GM12891 (cell line): Measurements from ENCODE around the gene ADNP.

Experiments
- DNase-seq: peaks from one replicate; pipeline ENCODE4 v3.0.0; 2011; ENCODE audit warnings: low spot score; ENCODE audit not compliant: insufficient read length
- FAIRE-seq: peaks from 2 replicates; lab custom pipeline; 2011; peaks lifted over from hg19 to GRCh38; lab: Jason Lieb, UNC
- PAX5 ChIP-seq: IDR thresholded peaks from 2 replicates; pipeline ENCODE4 v1.6.1; 2011; ENCODE audit warnings: low read length, moderate library complexity, mild to moderate bottlenecking; ENCODE audit not compliant: insufficient read depth, severe bottlenecking
- POLR2A ChIP-seq: IDR thresholded peaks from 2 replicates; pipeline ENCODE4 v1.6.1; 2011; ENCODE audit warnings: low read depth, low read length, control low read depth
- POLR2AphosphoS5 ChIP-seq: IDR thresholded peaks from 2 replicates; pipeline ENCODE4 v1.6.1; 2011; ENCODE audit warnings: low read depth, low read length, control low read depth
- POU2F2 ChIP-seq: IDR thresholded peaks from 2 replicates; pipeline ENCODE4 v1.6.1; 2011; ENCODE audit warnings: low read depth, mild to moderate bottlenecking, control low read depth, low read length, moderate library complexity
- SPI1 ChIP-seq: IDR thresholded peaks from 2 replicates; pipeline ENCODE4 v1.6.1; 2011; ENCODE audit warnings: low read depth, low read length, control low read depth
- TAF1 ChIP-seq: IDR thresholded peaks from 2 replicates; pipeline ENCODE4 v1.6.1; 2011; ENCODE audit warnings: low read depth, low read length, control low read depth

The ADNP gene

GRCh38 chr20:50865114-50865513 is 66.1 kb downstream of the ADNP start:
- no peak for TF ChIP-seq TAF1
- TF ChIP-seq POLR2A, result no peak
- TF ChIP-seq POLR2AphosphoS5, result no peak
- TF ChIP-seq POU2F2, result no peak
- TF ChIP-seq PAX5, result no peak
- TF ChIP-seq SPI1, result no peak
- DNase-seq (no peak), FAIRE-seq (no peak)

GRCh38 chr20:50862546-50862945 is 68.7 kb downstream of the ADNP start:
- DNase-seq (no peak), FAIRE-seq (no peak)
- TF ChIP-seq TAF1, result no peak
- TF ChIP-seq POU2F2, result no peak
- no peak for TF ChIP-seq POLR2A
- TF ChIP-seq POLR2AphosphoS5, result no peak
- TF ChIP-seq SPI1, result no peak
- TF ChIP-seq PAX5, result no peak

- no peak for TF ChIP-seq POLR2A
- no peak for TF ChIP-seq POLR2AphosphoS5
- no peak for TF ChIP-seq POU2F2
- no peak for TF ChIP-seq PAX5
- no peak for TF ChIP-seq TAF1
- no peak for TF ChIP-seq SPI1
- DNase-seq (no peak), FAIRE-seq (no peak)
Observed at GRCh38 chr20:50861012-50861411, 70.2 kb downstream of the ADNP start.

GRCh38 chr20:50859161-50859560 is 72.1 kb downstream of the ADNP start:
- TF ChIP-seq PAX5 (no peak), POLR2A (no peak), POLR2AphosphoS5 (no peak), TAF1 (no peak), SPI1 (no peak), POU2F2 (no peak)
- FAIRE-seq, result no peak
- no peak for DNase-seq

GRCh38 chr20:50858525-50858924 is 72.7 kb downstream of the ADNP start:
- FAIRE-seq, result no peak
- no peak for TF ChIP-seq PAX5
- no peak for TF ChIP-seq POU2F2
- TF ChIP-seq POLR2A, result no peak
- no peak for TF ChIP-seq SPI1
- no peak for TF ChIP-seq POLR2AphosphoS5
- TF ChIP-seq TAF1, result no peak
- no peak for DNase-seq

- TF ChIP-seq TAF1 (no peak), POLR2A (no peak), POU2F2 (no peak), PAX5 (no peak), SPI1 (no peak), POLR2AphosphoS5 (no peak)
- no peak for FAIRE-seq
Observed at GRCh38 chr20:50857348-50857747, 73.9 kb downstream of the ADNP start.

GRCh38 chr20:50856475-50857041 is 74.7 kb downstream of the ADNP start:
- no peak for TF ChIP-seq POLR2A
- TF ChIP-seq TAF1, result no peak
- TF ChIP-seq POLR2AphosphoS5, result no peak
- no peak for TF ChIP-seq POU2F2
- no peak for TF ChIP-seq SPI1
- TF ChIP-seq PAX5, result no peak
- FAIRE-seq (no peak), DNase-seq (no peak)

More at GRCh38 chr20:50857348-50857747, 73.9 kb downstream of the ADNP start:
- no peak for DNase-seq

GRCh38 chr20:50855498-50856474 is 75.5 kb downstream of the ADNP start:
- FAIRE-seq (no peak), DNase-seq (no peak)
- no peak for TF ChIP-seq SPI1
- TF ChIP-seq POU2F2, result no peak
- TF ChIP-seq POLR2A, result no peak

- FAIRE-seq (no peak), DNase-seq (no peak)
- TF ChIP-seq POLR2AphosphoS5 (no peak), POLR2A (no peak), POU2F2 (no peak), TAF1 (no peak), PAX5 (no peak), SPI1 (no peak)
Observed at GRCh38 chr20:50854506-50855249, 76.6 kb downstream of the ADNP start.

- no peak for TF ChIP-seq SPI1
- TF ChIP-seq PAX5, result no peak
- no peak for TF ChIP-seq POU2F2
- TF ChIP-seq TAF1, result no peak
- no peak for TF ChIP-seq POLR2A
- no peak for DNase-seq
- FAIRE-seq, result no peak
Observed at GRCh38 chr20:50852085-50852484, 79.2 kb downstream of the ADNP start.
